ENCODE results near the gene LMO4. TPM values are rescaled to one million over a fixed set of nuclear protein-coding genes. Genes with fewer than 3 reads are reported as not detected.

LMO4 gene
- polyA plus RNA-seq, 1 experiment: 77.9 TPM

- no peaks in the 10 kb centered on the region for H3K36me3 ChIP-seq (ENCODE audit: control insufficient read depth, insufficient read depth, low read length)
- ChIA-PET CTCF (no interaction called here), POLR2A (no interaction called here)
- no peak overlapping the region for H3K4me3 ChIP-seq (ENCODE audit: low read depth, low read length)
- DNase-seq (ENCODE audit: low read depth): no peak
- H3K27me3 ChIP-seq (ENCODE audit: control insufficient read depth, insufficient read depth, low read length): no peaks in the 10 kb centered on the region
- TF ChIP-seq CTCF (IDR thresholded peaks at IDR 0.05; ENCODE audit: insufficient read depth, low read depth, low read length): no peak
Measured at GRCh38 chr1:87388411-87388810, 59.7 kb downstream of the LMO4 start.

- no peak overlapping the region for H3K4me3 ChIP-seq (ENCODE audit: low read depth, low read length)
- CTCF ChIA-PET: no interaction called here
- no peaks in the 10 kb centered on the region for H3K27me3 ChIP-seq (ENCODE audit: control insufficient read depth, insufficient read depth, low read length)
- no peak for DNase-seq (ENCODE audit: low read depth)
- no peaks in the 10 kb centered on the region for H3K36me3 ChIP-seq (ENCODE audit: control insufficient read depth, insufficient read depth, low read length)
- no peak for TF ChIP-seq CTCF (IDR thresholded peaks at IDR 0.05; ENCODE audit: insufficient read depth, low read depth, low read length)
- POLR2A ChIA-PET: no interaction called here
Measured at GRCh38 chr1:87389011-87389410, 60.3 kb downstream of the LMO4 start.

GRCh38 chr1:87389546-87389945 is 60.9 kb downstream of the LMO4 start:
- no peak for DNase-seq (ENCODE audit: low read depth)
- ChIA-PET POLR2A (no interaction called here), CTCF (no interaction called here)
- Histone ChIP-seq H3K4me3 (ENCODE audit: low read depth, low read length) (no peak overlapping the region), H3K27me3 (ENCODE audit: control insufficient read depth, insufficient read depth, low read length) (no peaks in the 10 kb centered on the region), H3K36me3 (ENCODE audit: control insufficient read depth, insufficient read depth, low read length) (no peaks in the 10 kb centered on the region)
- no peak for TF ChIP-seq CTCF (IDR thresholded peaks at IDR 0.05; ENCODE audit: insufficient read depth, low read depth, low read length)

- Histone ChIP-seq H3K27me3 (ENCODE audit: control insufficient read depth, insufficient read depth, low read length) (no peaks in the 10 kb centered on the region), H3K36me3 (ENCODE audit: control insufficient read depth, insufficient read depth, low read length) (no peaks in the 10 kb centered on the region), H3K4me3 (ENCODE audit: low read depth, low read length) (no peak overlapping the region)
- CTCF ChIA-PET: interaction anchor here (0.6 kb wide), 1 partner anchor 100 kb away, joined by 3 read pairs; no protein-coding TSS in a partner anchor
- POLR2A ChIA-PET: no interaction called here
- no peak for DNase-seq (ENCODE audit: low read depth)
- TF ChIP-seq CTCF (IDR thresholded peaks at IDR 0.05; ENCODE audit: insufficient read depth, low read depth, low read length): no peak
Measured at GRCh38 chr1:87392248-87393192, 63.8 kb downstream of the LMO4 start.

GRCh38 chr1:87393445-87394085 is 64.9 kb downstream of the LMO4 start:
- POLR2A ChIA-PET: no interaction called here

More at GRCh38 chr1:87393445-87394085, 64.9 kb downstream of the LMO4 start:
- DNase-seq (ENCODE audit: low read depth): no peak
- no peaks in the 10 kb centered on the region for H3K27me3 ChIP-seq (ENCODE audit: control insufficient read depth, insufficient read depth, low read length)
- CTCF ChIA-PET: no interaction called here
- no peak overlapping the region for H3K4me3 ChIP-seq (ENCODE audit: low read depth, low read length)
- H3K36me3 ChIP-seq (ENCODE audit: control insufficient read depth, insufficient read depth, low read length): no peaks in the 10 kb centered on the region
- TF ChIP-seq CTCF (IDR thresholded peaks at IDR 0.05; ENCODE audit: insufficient read depth, low read depth, low read length): no peak

All from BJ (cell line).